Measurements from ENCODE around the gene FNIP2.

GRCh38 chr4:158850371-158850770, 81.5 kb downstream of the FNIP2 start:
- TF ChIP-seq CTCF (IDR thresholded peaks at IDR 0.05 in 8 of 11, conservative IDR thresholded peaks at IDR 0.05 in 3 of 11) (no peak), POLR2A (IDR thresholded peaks at IDR 0.05) (no peak), POLR2AphosphoS5 (IDR thresholded peaks at IDR 0.05) (no peak)
